KOPT-K1 (cell line): ENCODE measurements around the gene AMPH.

Source experiments
- H3K27ac ChIP-seq: fragments of 200-600 bp; sonication (generic); 2 replicates; pipeline ENCODE4 v1.5.1; 2016; ENCODE audit warnings: antibody characterized with exemption, mild to moderate bottlenecking, low read depth, low read length; ENCODE audit not compliant: poor library complexity, severe bottlenecking
- H3K36me3 ChIP-seq: fragments of 200-600 bp; sonication (generic); 2 replicates; pipeline ENCODE4 v1.5.1; 2017; ENCODE audit warnings: antibody characterized with exemption, mild to moderate bottlenecking, low read length, moderate library complexity; ENCODE audit not compliant: insufficient read depth
- H3K9me3 ChIP-seq: fragments of 200-600 bp; sonication (generic); 2 replicates; pipeline ENCODE4 v1.5.1; 2017; ENCODE audit warnings: antibody characterized with exemption, low read length, mild to moderate bottlenecking; ENCODE audit not compliant: insufficient read depth, poor library complexity, severe bottlenecking

The AMPH gene

DNA sequence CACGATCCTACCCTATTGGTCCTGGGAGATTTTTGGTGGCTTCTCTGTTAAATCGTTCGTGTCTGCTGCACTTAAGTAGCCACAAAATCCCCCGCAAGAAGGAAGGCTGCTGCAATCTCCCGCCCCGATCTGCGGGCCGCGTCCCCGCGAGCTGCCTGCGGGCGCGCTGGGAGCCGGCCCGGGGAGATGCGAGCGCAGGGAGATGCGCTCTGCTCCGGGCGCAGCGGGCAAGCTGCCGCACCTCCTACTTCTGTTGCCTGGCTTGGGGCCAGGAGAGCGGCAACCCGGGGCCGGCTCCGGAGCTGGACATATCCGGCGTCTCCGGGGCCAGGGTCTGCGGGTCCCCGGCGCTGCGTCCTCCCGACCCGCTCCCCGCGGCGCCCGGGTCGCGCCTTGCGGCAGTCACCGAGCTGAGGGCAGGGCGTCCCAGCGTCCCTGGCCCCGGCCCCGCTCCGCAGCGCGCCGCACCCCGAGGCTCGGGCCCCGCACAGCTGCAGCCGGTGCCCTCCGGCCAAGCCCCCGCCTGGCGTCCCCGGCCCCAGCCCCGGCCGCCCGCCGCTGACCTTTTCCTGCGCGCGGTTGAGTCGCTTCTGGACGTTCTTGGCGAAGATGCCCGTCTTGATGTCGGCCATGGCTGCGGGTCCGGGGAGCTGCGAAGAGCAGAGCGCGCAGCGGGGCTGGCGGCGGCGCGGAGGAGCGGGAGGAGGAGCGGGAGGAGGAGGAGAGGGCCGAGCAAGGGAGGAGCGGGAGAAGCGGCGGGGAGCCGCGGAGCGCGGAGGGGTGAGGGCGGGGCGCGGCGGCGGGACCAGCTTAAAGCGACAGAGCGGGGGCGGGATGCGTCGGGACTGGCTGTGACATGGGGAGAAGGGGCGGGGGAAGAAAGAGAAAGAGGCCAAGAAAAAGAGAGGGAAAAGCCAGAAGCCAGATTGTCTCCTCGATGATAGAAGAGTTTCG is at the start of gene AMPH:
AMPH (minus strand) TSS at position 654 of the 954 bp plus-strand sequence; CDS start at position 632, 22 bp downstream.
- Histone ChIP-seq H3K27ac (no peak within 1 kb of the TSS), H3K9me3 (no peaks in the 10 kb centered on the region), H3K36me3 (no peaks in the 10 kb centered on the region)

DNA sequence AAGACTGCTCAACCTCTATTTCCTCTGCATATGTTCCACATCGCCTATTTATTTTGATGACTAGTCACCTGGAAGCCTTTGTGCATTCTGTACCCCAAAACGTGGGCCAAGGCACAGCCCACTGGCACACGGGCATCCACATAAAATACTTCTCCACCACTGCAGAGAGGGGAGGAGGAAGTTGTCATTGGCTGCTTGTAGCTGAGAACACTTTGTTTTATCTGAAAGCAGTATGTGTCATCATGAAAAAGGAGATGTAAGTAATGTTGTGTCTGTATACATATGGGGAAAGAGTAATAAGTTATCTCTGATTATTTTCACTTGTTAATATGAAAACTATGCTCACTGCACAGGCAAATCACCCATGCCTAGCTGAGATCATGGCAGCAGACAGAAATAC is 48.2 kb upstream of the AMPH start:
- no peaks in the 10 kb centered on the region for H3K9me3 ChIP-seq
- H3K27ac ChIP-seq, result no peak overlapping the region
- no peaks in the 10 kb centered on the region for H3K36me3 ChIP-seq

DNA sequence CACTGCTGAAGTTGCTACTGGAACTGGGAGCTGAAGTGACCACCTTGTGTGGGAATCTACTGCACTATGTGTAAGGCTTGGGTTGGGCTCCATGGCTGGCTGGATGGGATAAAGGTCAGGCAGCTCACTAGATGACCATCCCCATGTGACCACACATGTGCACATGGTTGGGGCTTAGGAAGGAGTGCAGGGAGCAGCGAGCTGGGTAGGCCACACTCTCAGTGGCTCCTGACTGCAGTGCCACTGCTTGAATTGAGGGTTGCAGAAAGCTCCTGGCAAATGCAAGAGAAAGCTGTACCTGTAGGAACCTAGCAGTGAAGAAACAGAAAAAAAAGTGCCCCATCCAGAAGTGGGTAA is 47.5 kb upstream of the AMPH start:
- Histone ChIP-seq H3K9me3 (no peaks in the 10 kb centered on the region), H3K36me3 (no peaks in the 10 kb centered on the region), H3K27ac (no peak overlapping the region)

DNA sequence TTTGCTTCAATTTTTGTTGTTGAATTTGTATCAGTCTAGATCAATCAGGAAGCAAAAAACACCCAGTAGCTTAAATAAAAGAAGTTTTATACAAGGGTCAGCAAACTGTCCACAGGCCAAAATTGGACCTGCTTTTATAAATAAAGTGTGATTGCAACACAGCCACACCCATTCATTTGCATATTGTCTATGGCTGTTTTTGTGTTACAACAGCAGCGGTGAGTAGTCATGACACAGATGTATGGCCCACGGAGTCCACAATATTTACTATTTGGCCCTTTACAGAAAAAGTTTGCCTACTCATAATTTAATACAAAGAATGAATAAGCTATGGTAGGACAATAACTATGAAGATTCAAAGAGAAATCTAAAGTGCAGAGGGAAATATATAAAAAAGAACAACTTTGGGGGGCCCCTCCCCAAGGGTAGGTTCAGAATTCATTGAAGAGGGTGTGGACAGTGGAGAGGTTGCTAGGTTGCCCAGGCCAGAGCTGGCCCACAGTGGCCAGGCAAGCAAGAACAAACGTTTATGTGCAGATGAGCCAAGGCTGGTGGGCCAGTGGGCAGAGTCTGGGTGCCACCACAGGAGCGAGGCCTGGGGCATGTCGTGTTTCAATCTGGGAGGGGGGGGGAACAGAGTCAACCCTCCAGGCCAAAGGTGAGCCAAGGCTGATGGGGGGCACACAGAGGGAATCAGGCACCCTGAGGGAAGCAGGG is 47.0 kb upstream of the AMPH start:
- no peaks in the 10 kb centered on the region for H3K9me3 ChIP-seq
- no peak overlapping the region for H3K27ac ChIP-seq
- H3K36me3 ChIP-seq, result no peaks in the 10 kb centered on the region

DNA sequence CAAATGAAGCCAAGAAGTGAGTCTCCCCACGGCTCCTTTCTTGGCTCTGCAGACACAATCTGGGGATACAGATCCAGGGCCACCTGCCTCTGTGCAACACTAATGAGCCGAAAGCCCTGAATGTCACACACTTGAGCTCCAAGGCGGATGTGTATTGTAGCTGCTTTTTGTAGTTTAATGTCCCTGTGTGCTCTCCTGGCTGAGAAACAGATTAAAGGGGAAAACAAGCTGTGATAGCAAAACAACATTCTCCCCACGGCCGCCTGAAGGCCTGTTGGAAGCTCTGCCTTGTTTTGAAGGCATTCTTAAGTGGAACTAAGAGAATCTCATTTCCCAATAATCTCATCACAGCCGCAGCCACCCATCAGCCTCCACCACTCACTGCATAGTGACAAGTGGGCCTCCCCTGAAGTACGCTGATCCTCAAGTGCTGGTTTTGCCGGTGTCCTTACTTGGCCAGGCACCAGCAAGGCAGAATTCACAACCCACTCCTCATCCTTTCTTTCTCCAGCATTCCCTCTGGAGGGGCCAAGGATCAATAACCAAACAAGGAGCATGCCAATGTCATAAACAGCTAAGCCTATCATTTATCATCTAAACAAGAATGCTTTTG is 44.4 kb upstream of the AMPH start:
- no peaks in the 10 kb centered on the region for H3K9me3 ChIP-seq
- H3K36me3 ChIP-seq, result no peaks in the 10 kb centered on the region
- no peak overlapping the region for H3K27ac ChIP-seq

DNA sequence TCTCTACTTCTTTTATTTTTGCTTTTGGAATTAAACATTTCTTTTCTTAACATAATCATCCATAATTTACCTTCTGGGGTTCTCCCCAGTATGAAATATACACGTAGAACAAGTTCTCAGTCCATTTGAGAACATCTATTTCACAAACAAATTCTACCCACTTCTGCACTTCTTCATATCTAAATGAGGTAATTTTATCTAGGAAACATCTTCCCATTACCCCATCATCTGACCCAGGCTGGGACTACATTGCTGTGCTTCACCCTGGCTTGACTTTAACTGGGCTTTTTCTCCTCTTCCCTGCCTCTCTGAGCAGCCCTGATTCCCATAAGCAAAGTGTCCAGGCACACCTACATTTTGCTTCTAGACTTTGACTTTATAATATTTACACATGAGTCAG is 43.3 kb upstream of the AMPH start:
- Histone ChIP-seq H3K27ac (no peak overlapping the region), H3K9me3 (no peaks in the 10 kb centered on the region), H3K36me3 (no peaks in the 10 kb centered on the region)

DNA sequence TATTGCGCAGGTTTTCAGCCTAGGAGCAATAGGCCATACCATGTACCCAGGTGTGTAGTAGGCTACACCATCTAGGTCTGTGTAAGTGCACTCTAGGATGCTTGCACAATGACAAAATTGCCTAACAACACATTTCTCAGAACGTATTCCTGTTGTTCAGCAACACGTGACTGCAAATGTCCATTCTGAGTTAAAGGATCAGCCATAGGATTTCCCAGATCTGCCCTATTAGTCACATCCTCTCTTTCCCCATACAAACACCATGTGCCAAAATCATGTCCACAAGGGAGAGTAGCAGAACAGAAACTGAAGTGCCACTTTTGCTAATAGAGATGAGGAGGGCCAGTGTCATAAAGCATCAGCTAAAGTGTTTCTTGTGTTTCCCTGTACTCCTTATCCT is 42.6 kb upstream of the AMPH start:
- H3K9me3 ChIP-seq, result no peaks in the 10 kb centered on the region

DNA sequence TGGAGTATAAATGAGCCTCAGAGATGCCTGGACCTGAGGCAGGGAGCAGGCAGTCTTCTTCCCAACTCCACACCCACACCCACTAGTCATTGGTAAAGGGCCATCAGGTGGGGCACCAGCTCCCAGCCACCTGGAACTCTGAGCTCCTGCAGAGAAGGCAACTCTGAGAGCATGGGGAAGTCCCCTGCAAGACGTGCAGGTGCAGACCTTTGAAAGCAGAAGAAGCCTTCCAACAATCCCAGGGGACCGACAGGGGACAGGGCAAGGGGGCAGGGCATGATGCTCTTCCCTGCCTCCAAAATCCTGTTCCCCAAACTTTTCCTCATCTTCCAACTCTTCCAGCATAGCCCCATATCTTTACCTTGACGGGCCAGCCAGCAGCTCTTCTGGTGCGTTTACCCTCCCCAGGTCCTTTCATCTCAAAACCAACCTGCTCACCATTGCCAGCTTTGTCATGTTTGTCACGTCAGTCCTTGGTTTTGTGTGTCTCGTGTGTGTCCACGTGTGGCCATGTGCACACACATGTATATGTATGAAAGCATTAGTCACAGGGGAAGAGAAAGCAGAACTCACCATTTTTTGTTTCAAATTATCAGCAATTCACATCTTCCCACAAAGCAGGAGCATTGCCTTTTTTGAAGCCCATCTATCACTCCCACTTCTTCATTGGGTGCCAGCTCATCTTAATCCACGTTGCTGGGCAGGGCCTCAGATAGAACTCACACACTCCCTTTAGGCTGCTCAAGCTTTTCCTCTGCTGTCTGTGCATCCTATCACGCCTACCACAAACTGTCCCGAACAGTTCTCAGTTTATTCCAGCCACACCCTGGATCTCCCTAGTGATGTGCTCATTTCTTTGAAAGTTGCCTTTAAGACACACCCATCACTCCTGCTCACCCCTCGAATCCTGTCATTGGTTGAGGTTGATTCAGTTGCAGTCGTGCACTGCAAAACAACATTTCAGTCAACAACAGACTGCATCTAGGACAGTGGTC is 41.0 kb upstream of the AMPH start:
- Histone ChIP-seq H3K9me3 (no peaks in the 10 kb centered on the region), H3K27ac (no peak overlapping the region), H3K36me3 (no peaks in the 10 kb centered on the region)

More for the DNA sequence above, 42.6 kb upstream of the AMPH start:
- Histone ChIP-seq H3K36me3 (no peaks in the 10 kb centered on the region), H3K27ac (no peak overlapping the region)

DNA sequence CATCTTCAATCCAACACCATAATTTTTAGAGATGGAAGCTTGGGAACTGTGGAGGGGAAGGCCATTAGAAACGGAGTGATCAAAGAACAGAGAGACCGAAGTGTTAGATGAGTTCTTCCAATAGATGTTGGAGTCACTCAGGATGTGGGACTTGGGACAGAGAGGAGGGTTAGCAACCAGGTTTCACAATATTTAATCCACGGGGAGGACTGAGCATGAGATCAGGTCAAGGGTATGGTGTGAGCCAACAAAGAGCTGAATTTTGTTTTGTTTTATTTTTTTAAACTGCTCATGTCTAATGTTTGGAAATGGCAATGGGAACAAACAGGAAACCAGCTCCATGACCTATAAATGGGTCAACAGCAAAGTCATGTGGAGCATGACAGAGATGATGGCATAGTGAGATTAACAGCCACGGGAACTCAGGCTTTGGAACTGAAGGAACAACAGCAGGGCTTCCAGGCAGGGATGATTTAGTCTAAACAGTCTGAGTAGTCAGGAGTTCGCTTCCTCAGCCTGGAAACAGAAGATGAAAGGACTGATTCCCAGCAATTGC is 38.9 kb upstream of the AMPH start:
- no peak overlapping the region for H3K27ac ChIP-seq
- no peaks in the 10 kb centered on the region for H3K9me3 ChIP-seq
- no peaks in the 10 kb centered on the region for H3K36me3 ChIP-seq

DNA sequence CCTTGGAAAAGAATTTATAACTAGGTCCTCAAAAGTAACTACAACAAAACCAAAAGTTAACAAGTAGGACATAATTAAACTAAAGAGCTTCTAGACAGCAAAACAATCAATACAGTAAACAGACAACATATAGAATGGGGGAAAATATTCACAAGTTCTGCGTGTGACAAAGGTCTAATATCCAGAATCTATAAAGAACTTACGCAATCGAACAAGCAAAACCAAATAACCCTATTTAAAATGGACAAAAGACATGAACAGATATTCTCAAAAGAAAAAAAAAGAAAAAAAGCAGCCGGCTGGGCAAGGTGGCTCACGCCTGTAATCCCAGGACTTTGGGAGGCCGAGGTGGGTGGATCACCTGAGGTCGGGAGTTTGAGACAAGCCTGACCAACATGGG is 33.8 kb upstream of the AMPH start:
- Histone ChIP-seq H3K27ac (no peak overlapping the region), H3K9me3 (no peaks in the 10 kb centered on the region), H3K36me3 (no peaks in the 10 kb centered on the region)

DNA sequence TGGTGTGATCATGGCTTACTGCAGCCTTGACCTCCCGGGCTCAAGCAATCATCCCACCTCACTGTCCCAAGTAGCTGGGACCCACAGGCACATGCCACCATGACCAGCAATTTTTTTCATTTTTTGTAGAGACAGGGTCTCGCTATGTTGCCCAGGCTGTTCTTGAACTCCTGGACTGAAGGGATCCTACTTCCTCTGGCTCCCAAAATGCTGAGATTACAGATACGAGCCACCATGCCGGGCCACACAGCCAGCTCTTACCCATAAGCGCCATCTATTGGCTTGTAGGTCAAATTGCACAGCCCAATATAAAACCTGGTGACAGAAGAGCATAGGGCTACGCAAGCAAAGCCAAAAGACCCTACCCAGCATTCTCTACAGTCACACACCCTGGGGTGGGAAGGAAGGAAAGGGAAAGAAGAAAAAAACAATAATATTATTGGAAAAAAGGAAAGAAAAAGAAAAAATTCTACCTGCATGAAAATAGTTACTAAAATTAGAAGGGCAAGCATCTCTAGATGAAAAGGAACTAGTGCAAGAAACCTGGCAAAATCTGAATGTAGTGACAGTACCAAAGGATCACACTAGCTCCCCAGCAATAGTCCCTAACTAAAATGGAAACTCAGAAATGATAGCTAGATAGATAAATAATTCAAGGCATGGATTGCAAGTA is 29.4 kb upstream of the AMPH start:
- Histone ChIP-seq H3K36me3 (no peaks in the 10 kb centered on the region), H3K27ac (no peak overlapping the region)

DNA sequence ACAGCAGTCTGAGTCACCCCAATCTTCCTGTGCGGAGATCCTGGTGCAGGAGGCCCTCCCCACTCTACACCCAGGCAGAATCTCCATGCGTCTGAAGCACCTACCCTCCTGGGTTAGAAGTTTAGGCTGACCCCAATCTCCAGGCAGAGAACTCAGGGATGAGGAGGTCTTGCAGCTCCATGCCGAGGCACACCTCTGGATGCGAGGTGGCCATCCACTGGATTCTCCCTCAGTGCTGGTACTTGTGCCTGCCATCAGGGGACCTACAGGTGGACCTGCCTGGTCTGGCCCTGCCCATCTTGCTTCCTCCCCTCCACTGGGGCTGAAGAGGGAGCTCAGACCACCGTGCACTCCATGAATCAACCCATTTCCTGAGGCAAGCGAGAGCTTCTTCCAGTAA is 28.8 kb upstream of the AMPH start:
- no peaks in the 10 kb centered on the region for H3K36me3 ChIP-seq
- H3K27ac ChIP-seq, result no peak overlapping the region
- no peaks in the 10 kb centered on the region for H3K9me3 ChIP-seq

More for the DNA sequence above, 29.4 kb upstream of the AMPH start:
- H3K9me3 ChIP-seq, result no peaks in the 10 kb centered on the region

DNA sequence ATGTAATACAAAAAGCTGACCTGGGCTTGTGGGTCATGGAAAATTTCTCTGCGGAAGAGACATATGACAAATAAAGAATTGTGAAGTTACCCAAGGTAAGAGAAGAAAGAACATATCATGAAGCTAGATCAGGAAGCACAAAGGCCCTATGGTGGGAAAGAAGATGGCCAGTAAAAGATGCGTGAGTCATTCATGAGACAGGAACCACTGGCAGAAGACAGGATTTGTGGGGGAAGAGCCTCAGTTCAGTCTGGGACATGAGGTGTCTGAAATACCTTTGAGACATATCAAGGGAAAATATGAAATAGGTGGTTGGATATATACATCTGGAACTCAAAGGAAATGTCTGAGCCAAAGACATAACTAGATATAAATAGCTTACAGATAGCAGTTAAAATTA is 27.7 kb upstream of the AMPH start:
- H3K36me3 ChIP-seq, result no peaks in the 10 kb centered on the region

DNA sequence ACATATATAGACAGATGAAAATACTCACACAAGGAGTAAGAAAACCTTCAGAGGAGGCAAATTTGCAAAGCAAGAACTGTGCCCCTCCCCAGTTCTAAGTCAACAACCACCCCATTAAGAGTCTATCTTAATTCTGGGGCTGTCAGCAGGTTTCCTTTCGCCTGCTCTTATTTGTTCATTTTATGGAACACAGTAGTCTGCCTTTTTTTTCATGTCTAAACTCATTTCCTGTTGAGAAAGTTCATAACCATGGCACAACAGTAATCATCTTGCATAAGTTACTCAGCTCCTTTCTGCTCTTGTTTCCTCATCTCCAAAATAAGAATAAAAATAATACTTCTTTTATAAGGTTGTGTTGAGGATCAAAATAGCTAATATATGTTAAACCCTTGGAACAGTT is 25.8 kb upstream of the AMPH start:
- no peaks in the 10 kb centered on the region for H3K9me3 ChIP-seq
- H3K27ac ChIP-seq, result no peak overlapping the region
- no peaks in the 10 kb centered on the region for H3K36me3 ChIP-seq

More for the DNA sequence above, 27.7 kb upstream of the AMPH start:
- no peaks in the 10 kb centered on the region for H3K9me3 ChIP-seq
- H3K27ac ChIP-seq, result no peak overlapping the region
